Natural killer cell (primary cell): ENCODE measurements around the gene ZNF300. TPM values are rescaled to one million over a fixed set of nuclear protein-coding genes. Genes with fewer than 3 reads are reported as not detected.
"Not testable (repeated sequence)": the region's sequence is repeated elsewhere in the genome, so short reads cannot be mapped to it uniquely, and the experiment has no call there.

Source experiments
- ATAC-seq, 3 donors: fragments of 150-1000 bp in 2 of 3; fragments of 200-7000 bp in 1 of 3; cut with Tn5 transposase; 1 replicate in 1 of 3; 2 replicates in 2 of 3; pipeline ENCODE4 v1.10.0; 2021; ENCODE audit warnings: mild to moderate bottlenecking in 2 of 3, moderate library complexity in 2 of 3
- DNase-seq, 2 donors: peaks; one replicate each; pipeline versions ENCODE4 v3.0.0 to v3.0.0-alpha.2; 2013 to 2021; ENCODE audit warnings: mixed read lengths in 1 of 2
- H3K27ac ChIP-seq: one replicate; pipeline ENCODE4 v1.5.1; 2013; ENCODE audit warnings: mild to moderate bottlenecking, low read length
- H3K27me3 ChIP-seq: one replicate; pipeline ENCODE4 v1.6.1; 2013; ENCODE audit warnings: low read length; ENCODE audit not compliant: control insufficient read depth, insufficient read depth
- H3K36me3 ChIP-seq: one replicate; pipeline ENCODE4 v1.6.1; 2013; ENCODE audit warnings: low read length; ENCODE audit not compliant: control insufficient read depth, insufficient read depth
- H3K4me1 ChIP-seq: one replicate; pipeline ENCODE4 v1.6.1; 2013; ENCODE audit warnings: low read length; ENCODE audit not compliant: control insufficient read depth, insufficient read depth
- H3K4me3 ChIP-seq: one replicate; pipeline ENCODE4 v1.5.1; 2013; ENCODE audit warnings: low read length
- H3K9me3 ChIP-seq: one replicate; pipeline ENCODE4 v1.6.1; 2013; ENCODE audit warnings: low read length; ENCODE audit not compliant: control insufficient read depth, insufficient read depth
- H3K27ac Mint-ChIP-seq, 2 donors: one replicate each; pipeline ENCODE4 v1.8.0; 2022; ENCODE audit warnings: mild to moderate bottlenecking in 2 of 2, mixed read lengths in 2 of 2, moderate library complexity in 1 of 2
- H3K27me3 Mint-ChIP-seq, 2 donors: one replicate each; pipeline ENCODE4 v1.8.0; 2022; ENCODE audit warnings: low read depth in 2 of 2, mixed read lengths in 2 of 2
- H3K36me3 Mint-ChIP-seq: one replicate; pipeline ENCODE4 v1.8.0; 2022; ENCODE audit warnings: mixed read lengths
- H3K4me1 Mint-ChIP-seq, 2 donors: one replicate each; pipeline ENCODE4 v1.8.0; 2022; ENCODE audit warnings: mixed read lengths in 2 of 2
- H3K4me3 Mint-ChIP-seq: one replicate; pipeline ENCODE4 v1.8.0; 2022; ENCODE audit warnings: mild to moderate bottlenecking, moderate library complexity, mixed read lengths
- H3K9me3 Mint-ChIP-seq, 2 donors: one replicate each; pipeline ENCODE4 v1.8.0; 2022; ENCODE audit warnings: mixed read lengths in 2 of 2
- CTCF ChIP-seq: fragments of 200-600 bp; IDR thresholded peaks from one replicate; pipeline ENCODE4 v1.8.0; 2022; ENCODE audit warnings: antibody characterized with exemption
- WGBS: methylation state at CpG from one replicate; pipeline ENCODE4 v1.1.7; 2013; ENCODE audit warnings: missing lambda C conversion rate; ENCODE audit not compliant: insufficient coverage; 5-methylcytosine and 5-hydroxymethylcytosine counted together
- intact Hi-C: fragments of 100-400 bp; cut with micrococcal nuclease; formaldehyde crosslinking; loops from one replicate; pipeline ENCODE4 v1.14.2; 2022
- total RNA-seq, 4 donors: library from RNA; stranded (reverse); fragments of 120-200 nt in 1 of 4; gene quantifications; one replicate each; pipeline versions ENCODE4 v1.2.3 to v1.2.4, GENCODE V29; 2013 to 2022

Gene ZNF300
- total RNA-seq, 3 donors from 2014 or later (not counting 1 experiment from before 2014, with no cell fraction given): 5.8 to 9.9 (median 6.2) TPM

- Histone ChIP-seq H3K27ac (no peak overlapping the region), H3K4me3 (no peak overlapping the region), H3K9me3 (peaks cover 3% of the 10 kb centered on the region), H3K27me3 (no peaks in the 10 kb centered on the region), H3K4me1 (no peaks in the 10 kb centered on the region), H3K36me3 (no peaks in the 10 kb centered on the region)
- H3K27me3 Mint-ChIP-seq: peaks cover 0 to 14% of the 10 kb centered on the region in 2 donors
- DNase-seq: no peak
- ATAC-seq: no peak
- H3K27ac Mint-ChIP-seq: no peak overlapping the region
- intact Hi-C loops: no loop called here
- WGBS: 82% methylated on average over 1 of the region's 2 CpGs
- TF ChIP-seq CTCF: no peak
- no peak overlapping the region for H3K4me3 Mint-ChIP-seq
- H3K9me3 Mint-ChIP-seq: peaks cover 0 to 8% of the 10 kb centered on the region in 2 donors
- peaks cover 17% of the 10 kb centered on the region for H3K36me3 Mint-ChIP-seq
- no peaks in the 10 kb centered on the region for H3K4me1 Mint-ChIP-seq
Measured at GRCh38 chr5:150860246-150860821, 44.4 kb downstream of the ZNF300 start.

- DNase-seq, H3K36me3 ChIP-seq, H3K36me3 Mint-ChIP-seq, intact Hi-C loops, H3K27ac Mint-ChIP-seq, H3K27me3 ChIP-seq, H3K9me3 ChIP-seq, H3K4me3 ChIP-seq, H3K4me1 ChIP-seq, H3K27ac ChIP-seq, H3K9me3 Mint-ChIP-seq, ATAC-seq, H3K4me1 Mint-ChIP-seq, H3K4me3 Mint-ChIP-seq: not testable (repeated sequence)
- peaks cover 0 to 10% of the 10 kb centered on the region in 2 donors for H3K27me3 Mint-ChIP-seq
- 93% methylated on average over 1 of the region's 3 CpGs for WGBS
Measured at GRCh38 chr5:150856700-150857099, 48.1 kb downstream of the ZNF300 start.

- no peaks in the 10 kb centered on the region for H3K36me3 Mint-ChIP-seq
- intact Hi-C loops: no loop called here
- peak overlapping the region; percentile 18 for H3K4me3 Mint-ChIP-seq
- Histone ChIP-seq H3K9me3 (no peaks in the 10 kb centered on the region), H3K4me3 (no peak overlapping the region), H3K27me3 (no peaks in the 10 kb centered on the region), H3K4me1 (no peaks in the 10 kb centered on the region), H3K36me3 (no peaks in the 10 kb centered on the region), H3K27ac (no peak overlapping the region)
- no peaks in the 10 kb centered on the region for H3K9me3 Mint-ChIP-seq
- no peaks in the 10 kb centered on the region for H3K4me1 Mint-ChIP-seq
- TF ChIP-seq CTCF: no peak
- ATAC-seq (no peak), DNase-seq (no peak)
- peaks cover 0 to 3% of the 10 kb centered on the region in 2 donors for H3K27me3 Mint-ChIP-seq
- H3K27ac Mint-ChIP-seq: no peak overlapping the region
- 50% methylated on average over 1 of the region's 2 CpGs for WGBS
Measured at GRCh38 chr5:150853561-150853960, 51.2 kb downstream of the ZNF300 start.

GRCh38 chr5:150851039-150851438 lies 53.7 kb downstream of the ZNF300 start:
- peaks cover 10% of the 10 kb centered on the region for H3K4me1 ChIP-seq
- H3K36me3 ChIP-seq: no peaks in the 10 kb centered on the region
- TF ChIP-seq CTCF: no peak
- H3K9me3 ChIP-seq: no peaks in the 10 kb centered on the region
- no peak overlapping the region for H3K4me3 ChIP-seq
- no peak overlapping the region for H3K27ac ChIP-seq
- intact Hi-C loops: no loop called here
- WGBS: 84% methylated on average over 3 of the region's 3 CpGs
- Mint-ChIP-seq H3K27ac (no peak overlapping the region), H3K36me3 (no peaks in the 10 kb centered on the region), H3K4me3 (no peak overlapping the region), H3K4me1 (peaks cover 5 to 16% of the 10 kb centered on the region in 2 donors), H3K27me3 (peaks cover 0 to 3% of the 10 kb centered on the region in 2 donors), H3K9me3 (no peaks in the 10 kb centered on the region)
- DNase-seq (no peak), ATAC-seq (no peak)
- H3K27me3 ChIP-seq: no peaks in the 10 kb centered on the region
